OCI-LY1 (cell line): ENCODE data around the gene RPN2.

Experiments
- H2AFZ ChIP-seq: fragments of 200-600 bp; sonication (generic), shearing (Covaris generic); 2 replicates; pipeline ENCODE4 v1.6.0; 2014; ENCODE audit warnings: antibody characterized with exemption, mild to moderate bottlenecking, low read length
- H3F3A ChIP-seq: fragments of 200-600 bp; sonication (generic), shearing (Covaris generic); 2 replicates; pipeline ENCODE4 v1.6.0; 2014; ENCODE audit warnings: mild to moderate bottlenecking, antibody characterized with exemption, low read length, moderate library complexity; ENCODE audit not compliant: insufficient read depth
- H3K27ac ChIP-seq: fragments of 200-600 bp; sonication (generic); 2 replicates; pipeline ENCODE4 v1.5.1; 2014; ENCODE audit warnings: low read length, mixed run types, mild to moderate bottlenecking, low read depth; ENCODE audit not compliant: poor library complexity, severe bottlenecking
- H3K27me3 ChIP-seq: fragments of 200-600 bp; sonication (generic); 2 replicates; pipeline ENCODE4 v1.6.0; 2014; ENCODE audit warnings: antibody characterized with exemption, mild to moderate bottlenecking, low read length, moderate library complexity; ENCODE audit not compliant: insufficient read depth
- H3K36me3 ChIP-seq: fragments of 200-600 bp; sonication (generic); 2 replicates; pipeline ENCODE4 v1.6.1; 2014; ENCODE audit warnings: mild to moderate bottlenecking, antibody characterized with exemption, low read length, moderate library complexity, mixed read lengths; ENCODE audit not compliant: insufficient read depth
- H3K4me1 ChIP-seq: fragments of 200-600 bp; sonication (generic); 2 replicates; pipeline ENCODE4 v1.5.1; 2014; ENCODE audit warnings: mild to moderate bottlenecking, low read length, moderate library complexity; ENCODE audit not compliant: insufficient read depth, severe bottlenecking
- H3K4me2 ChIP-seq: fragments of 200-600 bp; sonication (generic), shearing (Covaris generic); 2 replicates; pipeline ENCODE4 v1.6.1; 2014; ENCODE audit warnings: low read length
- H3K4me3 ChIP-seq: fragments of 200-600 bp; sonication (generic); 2 replicates; pipeline ENCODE4 v1.5.1; 2014; ENCODE audit warnings: low read length, low read depth, mild to moderate bottlenecking, mixed read lengths; ENCODE audit not compliant: poor library complexity, severe bottlenecking
- H3K79me2 ChIP-seq: fragments of 200-600 bp; shearing (Covaris generic); 2 replicates; pipeline ENCODE4 v1.6.1; 2016; ENCODE audit warnings: mixed run types, low read length, mixed read lengths; ENCODE audit not compliant: insufficient read depth
- H3K9ac ChIP-seq: fragments of 200-600 bp; sonication (generic), shearing (Covaris generic); 2 replicates; pipeline ENCODE4 v1.6.1; 2014; ENCODE audit warnings: mild to moderate bottlenecking, low read length, mixed read lengths
- H3K9me2 ChIP-seq: fragments of 200-600 bp; sonication (generic), shearing (Covaris generic); 2 replicates; pipeline ENCODE4 v1.6.1; 2014; ENCODE audit warnings: low read depth, mild to moderate bottlenecking, low read length, mixed read lengths
- H3K9me3 ChIP-seq: fragments of 200-600 bp; shearing (Covaris generic); 2 replicates; pipeline ENCODE4 v1.6.1; 2014; ENCODE audit warnings: low read length, mixed read lengths
- H4K20me1 ChIP-seq: fragments of 200-600 bp; sonication (generic), shearing (Covaris generic); 2 replicates; pipeline ENCODE4 v1.6.0; 2016; ENCODE audit warnings: mild to moderate bottlenecking, low read length; ENCODE audit not compliant: insufficient read depth
- CTCF ChIP-seq: fragments of 200-600 bp; sonication (generic), shearing (Covaris generic); IDR thresholded peaks from 2 replicates; pipeline ENCODE4 v1.5.1; 2017; ENCODE audit warnings: mild to moderate bottlenecking, antibody characterized with exemption, low read length, moderate library complexity, mixed read lengths
- EZH2 ChIP-seq: fragments of 200-600 bp; sonication (generic), shearing (Covaris generic); IDR thresholded peaks from 2 replicates; pipeline ENCODE4 v1.8.0; 2017; ENCODE audit warnings: borderline replicate concordance, mixed run types, mild to moderate bottlenecking, antibody characterized with exemption, low read length, moderate library complexity, mixed read lengths

The RPN2 gene

GRCh38 chr20:37165031-37165430 lies 14.1 kb upstream of the RPN2 start:
- Histone ChIP-seq H3K27me3 (no peaks in the 10 kb centered on the region), H2AFZ (no peak overlapping the region), H3F3A (no peaks in the 10 kb centered on the region), H3K4me1 (no peaks in the 10 kb centered on the region), H3K4me2 (no peak overlapping the region), H3K9me2 (no peaks in the 10 kb centered on the region), H4K20me1 (no peaks in the 10 kb centered on the region), H3K9me3 (no peaks in the 10 kb centered on the region), H3K4me3 (no peak overlapping the region), H3K79me2 (no peaks in the 10 kb centered on the region), H3K9ac (no peak overlapping the region), H3K27ac (no peak overlapping the region), H3K36me3 (no peaks in the 10 kb centered on the region)
- no peak for TF ChIP-seq EZH2
- no peak for TF ChIP-seq CTCF

GRCh38 chr20:37166867-37167266 lies 12.3 kb upstream of the RPN2 start:
- no peak for TF ChIP-seq CTCF
- TF ChIP-seq EZH2, result no peak
- Histone ChIP-seq H3K4me1 (no peaks in the 10 kb centered on the region), H3K27ac (no peak overlapping the region), H3K4me3 (no peak overlapping the region), H3K79me2 (no peaks in the 10 kb centered on the region), H2AFZ (no peak overlapping the region), H4K20me1 (no peaks in the 10 kb centered on the region), H3K9me3 (no peaks in the 10 kb centered on the region), H3F3A (no peaks in the 10 kb centered on the region), H3K36me3 (no peaks in the 10 kb centered on the region), H3K9ac (no peak overlapping the region), H3K27me3 (no peaks in the 10 kb centered on the region), H3K9me2 (no peaks in the 10 kb centered on the region), H3K4me2 (no peak overlapping the region)

- Histone ChIP-seq H3K4me2 (no peak overlapping the region), H3K9me2 (no peaks in the 10 kb centered on the region), H3K36me3 (no peaks in the 10 kb centered on the region), H3K9ac (no peak overlapping the region), H3F3A (no peaks in the 10 kb centered on the region), H4K20me1 (no peaks in the 10 kb centered on the region), H3K4me3 (no peak overlapping the region), H3K9me3 (no peaks in the 10 kb centered on the region), H2AFZ (no peak overlapping the region), H3K27ac (no peak overlapping the region), H3K79me2 (no peaks in the 10 kb centered on the region), H3K27me3 (no peaks in the 10 kb centered on the region), H3K4me1 (peaks cover 2% of the 10 kb centered on the region)
- TF ChIP-seq CTCF (no peak), EZH2 (no peak)
Observed at GRCh38 chr20:37172836-37173235, 6.3 kb upstream of the RPN2 start.
